Stimulated activated memory B cell treated with anti-CD40 and anti-IgM and Interleukin-4, amounts not matched to agents 10 μg/mL and 1 μg/mL and 100 μg/mL, for 72 hours (primary cell): ENCODE data around the gene PTPRN2.

Experiments used
- ATAC-seq: fragments of 150-1000 bp; cut with Tn5 transposase; 2 replicates; pipeline ENCODE4 v1.10.0; 2021
- H3K27ac Mint-ChIP-seq: one replicate; pipeline ENCODE4 v1.8.0; 2022; ENCODE audit warnings: mild to moderate bottlenecking, mixed read lengths
- H3K27me3 Mint-ChIP-seq: one replicate; pipeline ENCODE4 v1.8.0; 2022; ENCODE audit warnings: mixed read lengths
- H3K36me3 Mint-ChIP-seq: one replicate; pipeline ENCODE4 v1.8.0; 2022; ENCODE audit warnings: mixed read lengths
- H3K4me1 Mint-ChIP-seq: one replicate; pipeline ENCODE4 v1.8.0; 2022; ENCODE audit warnings: mixed read lengths
- H3K4me3 Mint-ChIP-seq: one replicate; pipeline ENCODE4 v1.8.0; 2022; ENCODE audit warnings: mild to moderate bottlenecking, moderate library complexity, mixed read lengths
- H3K9me3 Mint-ChIP-seq: one replicate; pipeline ENCODE4 v1.8.0; 2022; ENCODE audit warnings: mixed read lengths

PTPRN2 gene

GRCh38 chr7:158609313-158609974 is 21.8 kb upstream of the PTPRN2 start:
- Mint-ChIP-seq H3K27me3 (peaks cover 2% of the 10 kb centered on the region), H3K4me1 (peaks cover 29% of the 10 kb centered on the region), H3K36me3 (peaks cover 6% of the 10 kb centered on the region), H3K4me3 (no peak overlapping the region), H3K9me3 (peaks cover 7% of the 10 kb centered on the region), H3K27ac (no peak overlapping the region)
- no peak for ATAC-seq

GRCh38 chr7:158607563-158607962 is 19.9 kb upstream of the PTPRN2 start:
- Mint-ChIP-seq H3K27me3 (peaks cover 20% of the 10 kb centered on the region), H3K9me3 (peaks cover 7% of the 10 kb centered on the region), H3K27ac (no peak overlapping the region), H3K4me3 (no peak overlapping the region), H3K36me3 (peaks cover 6% of the 10 kb centered on the region), H3K4me1 (peaks cover 33% of the 10 kb centered on the region)
- no peak for ATAC-seq

GRCh38 chr7:158606671-158607424 is 19.2 kb upstream of the PTPRN2 start:
- H3K4me1 Mint-ChIP-seq = peaks cover 28% of the 10 kb centered on the region
- no peak overlapping the region for H3K27ac Mint-ChIP-seq
- no peak overlapping the region for H3K4me3 Mint-ChIP-seq
- peaks cover 20% of the 10 kb centered on the region for H3K27me3 Mint-ChIP-seq
- H3K9me3 Mint-ChIP-seq = peaks cover 7% of the 10 kb centered on the region
- ATAC-seq = no peak
- H3K36me3 Mint-ChIP-seq = peaks cover 6% of the 10 kb centered on the region

- Mint-ChIP-seq H3K4me3 (no peak overlapping the region), H3K9me3 (peaks cover 7% of the 10 kb centered on the region), H3K27ac (no peak overlapping the region), H3K36me3 (peaks cover 6% of the 10 kb centered on the region), H3K4me1 (peaks cover 24% of the 10 kb centered on the region), H3K27me3 (peaks cover 20% of the 10 kb centered on the region)
- ATAC-seq = no peak
Measured at GRCh38 chr7:158606129-158606528, 18.5 kb upstream of the PTPRN2 start.

- Mint-ChIP-seq H3K9me3 (peaks cover under 1% of the 10 kb centered on the region), H3K4me3 (no peak overlapping the region), H3K27me3 (peaks cover 20% of the 10 kb centered on the region), H3K27ac (no peak overlapping the region), H3K4me1 (peaks cover 16% of the 10 kb centered on the region), H3K36me3 (peaks cover under 1% of the 10 kb centered on the region)
- no peak for ATAC-seq
Measured at GRCh38 chr7:158603773-158604755, 16.4 kb upstream of the PTPRN2 start.

GRCh38 chr7:158602905-158603772 is 15.5 kb upstream of the PTPRN2 start:
- H3K4me3 Mint-ChIP-seq = no peak overlapping the region

GRCh38 chr7:158602041-158602440 is 14.4 kb upstream of the PTPRN2 start:
- Mint-ChIP-seq H3K27ac (no peak overlapping the region), H3K36me3 (no peaks in the 10 kb centered on the region), H3K9me3 (no peaks in the 10 kb centered on the region), H3K4me3 (no peak overlapping the region), H3K4me1 (peaks cover 15% of the 10 kb centered on the region), H3K27me3 (peaks cover 20% of the 10 kb centered on the region)
- ATAC-seq = no peak

More at GRCh38 chr7:158602905-158603772, 15.5 kb upstream of the PTPRN2 start:
- H3K27ac Mint-ChIP-seq = no peak overlapping the region
- peaks cover 15% of the 10 kb centered on the region for H3K4me1 Mint-ChIP-seq
- ATAC-seq = peak; percentile 71
- peaks cover 20% of the 10 kb centered on the region for H3K27me3 Mint-ChIP-seq
- no peaks in the 10 kb centered on the region for H3K36me3 Mint-ChIP-seq
- H3K9me3 Mint-ChIP-seq = no peaks in the 10 kb centered on the region

- Mint-ChIP-seq H3K9me3 (no peaks in the 10 kb centered on the region), H3K36me3 (no peaks in the 10 kb centered on the region), H3K4me3 (no peak overlapping the region), H3K27me3 (peaks cover 20% of the 10 kb centered on the region), H3K4me1 (peaks cover 15% of the 10 kb centered on the region), H3K27ac (no peak overlapping the region)
- ATAC-seq = no peak
Measured at GRCh38 chr7:158601090-158601489, 13.5 kb upstream of the PTPRN2 start.

- H3K4me1 Mint-ChIP-seq = no peaks in the 10 kb centered on the region
- H3K9me3 Mint-ChIP-seq = peaks cover 2% of the 10 kb centered on the region
- H3K27ac Mint-ChIP-seq = no peak overlapping the region
- no peaks in the 10 kb centered on the region for H3K27me3 Mint-ChIP-seq
- no peak overlapping the region for H3K4me3 Mint-ChIP-seq
- H3K36me3 Mint-ChIP-seq = no peaks in the 10 kb centered on the region
- no peak for ATAC-seq
Measured at GRCh38 chr7:158596745-158597144, 9.1 kb upstream of the PTPRN2 start.

- no peak overlapping the region for H3K4me3 Mint-ChIP-seq
- no peak for ATAC-seq
- no peak overlapping the region for H3K27ac Mint-ChIP-seq
- H3K36me3 Mint-ChIP-seq = no peaks in the 10 kb centered on the region
- no peaks in the 10 kb centered on the region for H3K27me3 Mint-ChIP-seq
- H3K9me3 Mint-ChIP-seq = peaks cover 2% of the 10 kb centered on the region
- H3K4me1 Mint-ChIP-seq = no peaks in the 10 kb centered on the region
Measured at GRCh38 chr7:158596309-158596708, 8.7 kb upstream of the PTPRN2 start.

- Mint-ChIP-seq H3K9me3 (peaks cover 4% of the 10 kb centered on the region), H3K27me3 (peaks cover 3% of the 10 kb centered on the region), H3K36me3 (no peaks in the 10 kb centered on the region), H3K27ac (no peak overlapping the region), H3K4me3 (no peak overlapping the region), H3K4me1 (no peaks in the 10 kb centered on the region)
- peak; percentile 97 for ATAC-seq
Measured at GRCh38 chr7:158595068-158595467, 7.4 kb upstream of the PTPRN2 start.

- no peak overlapping the region for H3K4me3 Mint-ChIP-seq
- ATAC-seq = no peak
- no peaks in the 10 kb centered on the region for H3K36me3 Mint-ChIP-seq
- peaks cover 23% of the 10 kb centered on the region for H3K27me3 Mint-ChIP-seq
- no peaks in the 10 kb centered on the region for H3K4me1 Mint-ChIP-seq
- H3K27ac Mint-ChIP-seq = no peak overlapping the region
- H3K9me3 Mint-ChIP-seq = peaks cover 10% of the 10 kb centered on the region
Measured at GRCh38 chr7:158592541-158592940, 4.9 kb upstream of the PTPRN2 start.

GRCh38 chr7:158591944-158592343 is 4.3 kb upstream of the PTPRN2 start:
- Mint-ChIP-seq H3K27me3 (peaks cover 23% of the 10 kb centered on the region), H3K4me1 (no peaks in the 10 kb centered on the region), H3K4me3 (no peak overlapping the region), H3K9me3 (peaks cover 10% of the 10 kb centered on the region), H3K27ac (no peak overlapping the region), H3K36me3 (no peaks in the 10 kb centered on the region)
- ATAC-seq = no peak

GRCh38 chr7:158590181-158590530 is 2.5 kb upstream of the PTPRN2 start:
- no peak overlapping the region for H3K27ac Mint-ChIP-seq
- H3K4me1 Mint-ChIP-seq = peaks cover 9% of the 10 kb centered on the region
- peaks cover 10% of the 10 kb centered on the region for H3K9me3 Mint-ChIP-seq
- no peak for ATAC-seq
- H3K36me3 Mint-ChIP-seq = no peaks in the 10 kb centered on the region
- H3K27me3 Mint-ChIP-seq = peaks cover 37% of the 10 kb centered on the region
- no peak overlapping the region for H3K4me3 Mint-ChIP-seq
